GM19240 (cell line): Measurements from ENCODE around the gene ZNF205.
A peak's percentile ranks its signal among the peaks of the same experiment; 100 is the strongest.
"Not testable (repeated sequence)": the region's sequence is repeated elsewhere in the genome, so short reads cannot be mapped to it uniquely, and the experiment has no call there.

Experiments
- DNase-seq: peaks from one replicate; pipeline ENCODE4 v3.0.0; 2011; ENCODE audit warnings: low spot score; ENCODE audit not compliant: insufficient read length

The ZNF205 gene

GRCh38 chr16:3131755-3132377 is 19.5 kb downstream of the ZNF205 start:
- DNase-seq, result no peak

- DNase-seq, result no peak
Measured at GRCh38 chr16:3133844-3134243, 21.5 kb downstream of the ZNF205 start.

- peak; percentile 98 for DNase-seq
Measured at GRCh38 chr16:3134338-3135125, 22.1 kb downstream of the ZNF205 start, which contains the start of gene ZNF213. Gene ZNF213 (plus strand): TSS chr16:3135029. CDS start chr16:3137281, 2,252 bp downstream.

- DNase-seq, result no peak
Measured at GRCh38 chr16:3135126-3135715, 22.8 kb downstream of the ZNF205 start.

GRCh38 chr16:3137267-3137666 is 24.9 kb downstream of the ZNF205 start:
- no peak for DNase-seq

GRCh38 chr16:3138342-3138741 is 26.0 kb downstream of the ZNF205 start:
- no peak for DNase-seq

GRCh38 chr16:3138823-3139426 is 26.5 kb downstream of the ZNF205 start:
- DNase-seq, result no peak

GRCh38 chr16:3139561-3139960 is 27.2 kb downstream of the ZNF205 start:
- DNase-seq, result not testable (repeated sequence)

GRCh38 chr16:3140603-3141427 is 28.4 kb downstream of the ZNF205 start:
- DNase-seq, result no peak

- DNase-seq, result no peak
Measured at GRCh38 chr16:3141781-3142311, 29.5 kb downstream of the ZNF205 start.

GRCh38 chr16:3142327-3142726 is 29.9 kb downstream of the ZNF205 start:
- DNase-seq, result no peak

GRCh38 chr16:3142770-3143169 is 30.4 kb downstream of the ZNF205 start:
- DNase-seq, result no peak

- no peak for DNase-seq
Measured at GRCh38 chr16:3143189-3143588, 30.8 kb downstream of the ZNF205 start.

GRCh38 chr16:3143598-3144320 is 31.4 kb downstream of the ZNF205 start:
- no peak for DNase-seq

GRCh38 chr16:3144321-3144983 is 32.1 kb downstream of the ZNF205 start:
- no peak for DNase-seq

- DNase-seq, result no peak
Measured at GRCh38 chr16:3145151-3145550, 32.8 kb downstream of the ZNF205 start.

- DNase-seq, result no peak
Measured at GRCh38 chr16:3145660-3146059, 33.3 kb downstream of the ZNF205 start.

GRCh38 chr16:3147046-3147756 is 34.8 kb downstream of the ZNF205 start:
- no peak for DNase-seq

GRCh38 chr16:3147757-3148104 is 35.3 kb downstream of the ZNF205 start:
- no peak for DNase-seq
